ENCODE results near the gene ACBD6.

GRCh38 chr1:180283098-180283497 is 219.3 kb downstream of the ACBD6 start:
- TF ChIP-seq, protein P1, sequence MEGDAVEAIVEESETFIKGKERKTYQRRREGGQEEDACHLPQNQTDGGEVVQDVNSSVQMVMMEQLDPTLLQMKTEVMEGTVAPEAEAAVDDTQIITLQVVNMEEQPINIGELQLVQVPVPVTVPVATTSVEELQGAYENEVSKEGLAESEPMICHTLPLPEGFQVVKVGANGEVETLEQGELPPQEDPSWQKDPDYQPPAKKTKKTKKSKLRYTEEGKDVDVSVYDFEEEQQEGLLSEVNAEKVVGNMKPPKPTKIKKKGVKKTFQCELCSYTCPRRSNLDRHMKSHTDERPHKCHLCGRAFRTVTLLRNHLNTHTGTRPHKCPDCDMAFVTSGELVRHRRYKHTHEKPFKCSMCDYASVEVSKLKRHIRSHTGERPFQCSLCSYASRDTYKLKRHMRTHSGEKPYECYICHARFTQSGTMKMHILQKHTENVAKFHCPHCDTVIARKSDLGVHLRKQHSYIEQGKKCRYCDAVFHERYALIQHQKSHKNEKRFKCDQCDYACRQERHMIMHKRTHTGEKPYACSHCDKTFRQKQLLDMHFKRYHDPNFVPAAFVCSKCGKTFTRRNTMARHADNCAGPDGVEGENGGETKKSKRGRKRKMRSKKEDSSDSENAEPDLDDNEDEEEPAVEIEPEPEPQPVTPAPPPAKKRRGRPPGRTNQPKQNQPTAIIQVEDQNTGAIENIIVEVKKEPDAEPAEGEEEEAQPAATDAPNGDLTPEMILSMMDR (IDR thresholded peaks at IDR 0.05): no peak
- TF ChIP-seq ZFX (IDR thresholded peaks at IDR 0.05; ENCODE audit: borderline replicate concordance): no peak

Data from 22Rv1 (cell line).